Measurements from ENCODE around the gene TMEM259.
A peak's percentile ranks its signal among the peaks of the same experiment; 100 is the strongest.

The TMEM259 gene

DNA sequence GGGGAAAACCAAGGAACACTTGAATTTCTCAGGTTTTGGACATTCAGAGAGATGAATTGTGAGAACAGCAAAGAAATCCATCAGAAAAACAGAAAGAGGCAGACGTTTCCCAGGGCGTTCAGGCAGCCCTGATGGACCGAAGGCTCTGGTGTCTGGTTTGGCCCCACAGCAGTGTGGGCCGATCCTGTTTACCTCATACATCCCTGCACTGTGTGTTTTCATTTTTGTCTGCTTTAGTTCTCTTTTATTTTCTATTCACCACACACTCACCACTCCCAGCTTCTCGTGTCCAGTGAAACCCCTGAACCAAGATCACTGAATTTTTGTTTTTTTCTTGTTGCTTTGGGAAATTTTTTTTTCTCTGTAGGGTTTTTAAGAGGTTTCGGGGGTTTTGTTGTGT lies 48.6 kb downstream of the TMEM259 start:
- CTCF ChIA-PET = no interaction called here
- no peak overlapping the region for H3K27ac ChIP-seq
- no peak for DNase-seq (ENCODE audit: low spot score)
- POLR2A ChIA-PET (ENCODE audit: low non-redundant PET) = no interaction called here
- TF ChIP-seq, protein P1, sequence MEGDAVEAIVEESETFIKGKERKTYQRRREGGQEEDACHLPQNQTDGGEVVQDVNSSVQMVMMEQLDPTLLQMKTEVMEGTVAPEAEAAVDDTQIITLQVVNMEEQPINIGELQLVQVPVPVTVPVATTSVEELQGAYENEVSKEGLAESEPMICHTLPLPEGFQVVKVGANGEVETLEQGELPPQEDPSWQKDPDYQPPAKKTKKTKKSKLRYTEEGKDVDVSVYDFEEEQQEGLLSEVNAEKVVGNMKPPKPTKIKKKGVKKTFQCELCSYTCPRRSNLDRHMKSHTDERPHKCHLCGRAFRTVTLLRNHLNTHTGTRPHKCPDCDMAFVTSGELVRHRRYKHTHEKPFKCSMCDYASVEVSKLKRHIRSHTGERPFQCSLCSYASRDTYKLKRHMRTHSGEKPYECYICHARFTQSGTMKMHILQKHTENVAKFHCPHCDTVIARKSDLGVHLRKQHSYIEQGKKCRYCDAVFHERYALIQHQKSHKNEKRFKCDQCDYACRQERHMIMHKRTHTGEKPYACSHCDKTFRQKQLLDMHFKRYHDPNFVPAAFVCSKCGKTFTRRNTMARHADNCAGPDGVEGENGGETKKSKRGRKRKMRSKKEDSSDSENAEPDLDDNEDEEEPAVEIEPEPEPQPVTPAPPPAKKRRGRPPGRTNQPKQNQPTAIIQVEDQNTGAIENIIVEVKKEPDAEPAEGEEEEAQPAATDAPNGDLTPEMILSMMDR (conservative IDR thresholded peaks at IDR 0.05; ENCODE audit: low read depth) = no peak

DNA sequence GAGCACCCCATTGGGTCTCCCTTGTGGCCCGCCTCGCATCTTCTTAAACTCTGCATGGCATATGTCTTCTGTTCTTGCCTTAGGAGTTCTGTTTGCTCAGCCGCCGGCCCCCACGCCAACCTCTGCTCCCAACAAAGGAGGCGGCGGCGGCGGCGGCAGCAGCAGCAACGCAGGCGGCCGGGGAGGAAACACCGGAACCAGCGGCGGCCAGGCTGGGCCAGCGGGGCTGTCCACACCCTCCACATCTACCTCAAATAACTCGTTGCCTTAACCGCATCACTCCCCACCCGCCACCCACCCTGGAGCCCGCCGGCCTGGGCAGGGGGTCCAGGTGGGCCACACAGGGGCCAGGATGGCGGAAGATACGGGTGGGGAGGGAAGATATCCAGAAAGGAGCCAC lies 49.1 kb downstream of the TMEM259 start:
- POLR2A ChIA-PET (ENCODE audit: low non-redundant PET) = no interaction called here
- CTCF ChIA-PET = no interaction called here
- no peak overlapping the region for H3K27ac ChIP-seq
- DNase-seq (ENCODE audit: low spot score) = no peak
- TF ChIP-seq, protein P1 (conservative IDR thresholded peaks at IDR 0.05; ENCODE audit: low read depth) = no peak

DNA sequence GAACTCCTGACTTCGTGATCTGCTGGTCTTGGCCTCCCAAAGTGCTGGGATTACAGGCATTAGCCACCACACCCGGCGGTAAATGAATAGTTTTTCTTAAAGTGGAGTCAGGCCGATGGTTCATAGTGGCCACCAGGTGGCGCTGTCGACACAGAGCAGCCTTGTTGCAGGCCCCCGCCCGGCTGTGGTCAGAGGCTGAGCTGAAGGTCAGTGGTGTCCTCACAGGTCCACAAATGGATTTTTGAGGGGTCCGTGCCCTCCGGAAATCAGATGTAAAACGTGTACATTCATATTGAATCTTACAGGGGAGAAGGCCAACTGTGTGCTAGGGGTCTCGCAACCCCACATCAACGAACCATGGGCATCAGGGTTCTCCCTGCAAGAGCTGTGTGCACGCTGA lies 50.2 kb downstream of the TMEM259 start:
- POLR2A ChIA-PET (ENCODE audit: low non-redundant PET) = no interaction called here
- TF ChIP-seq, protein P1 (conservative IDR thresholded peaks at IDR 0.05; ENCODE audit: low read depth) = peak; percentile 51

DNA sequence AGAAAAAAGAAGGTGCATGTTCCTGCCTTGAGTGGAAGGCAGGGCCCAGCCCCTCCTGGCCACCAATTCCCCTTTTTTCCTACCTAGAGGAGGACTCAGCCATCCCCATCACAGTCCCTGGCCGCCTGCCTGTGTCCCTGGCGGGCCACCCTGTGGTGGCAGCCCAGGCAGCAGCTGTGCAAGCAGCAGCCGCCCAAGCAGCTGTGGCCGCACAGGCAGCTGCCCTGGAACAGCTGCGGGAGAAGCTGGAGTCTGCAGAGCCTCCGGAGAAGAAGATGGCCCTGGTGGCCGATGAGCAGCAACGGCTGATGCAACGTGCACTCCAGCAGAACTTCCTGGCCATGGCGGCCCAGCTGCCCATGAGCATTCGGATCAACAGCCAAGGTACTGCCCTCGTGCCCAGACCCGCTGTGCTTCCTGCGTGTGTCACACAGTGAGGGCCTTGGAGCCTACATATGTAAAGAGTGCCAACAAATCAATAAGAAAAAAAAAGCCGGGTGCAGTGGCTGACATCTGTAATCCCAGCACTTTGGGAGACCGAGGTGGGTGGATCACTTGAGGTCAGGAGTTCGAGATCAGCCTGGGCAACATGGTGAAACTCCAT lies 54.3 kb downstream of the TMEM259 start:
- ChIA-PET CTCF (no interaction called here), POLR2A (ENCODE audit: low non-redundant PET) (no interaction called here)
- DNase-seq (ENCODE audit: low spot score) = no peak
- no peak overlapping the region for H3K27ac ChIP-seq
- TF ChIP-seq, protein P1 (conservative IDR thresholded peaks at IDR 0.05; ENCODE audit: low read depth) = no peak

More for the DNA sequence above, 50.2 kb downstream of the TMEM259 start:
- no peak for DNase-seq (ENCODE audit: low spot score)
- no peak overlapping the region for H3K27ac ChIP-seq
- CTCF ChIA-PET = interaction anchor here (0.6 to 0.8 kb wide), 4 partner anchors 17 to 60 kb away, joined by 3 to 4 read pairs (median 3); no protein-coding TSS in a partner anchor

DNA sequence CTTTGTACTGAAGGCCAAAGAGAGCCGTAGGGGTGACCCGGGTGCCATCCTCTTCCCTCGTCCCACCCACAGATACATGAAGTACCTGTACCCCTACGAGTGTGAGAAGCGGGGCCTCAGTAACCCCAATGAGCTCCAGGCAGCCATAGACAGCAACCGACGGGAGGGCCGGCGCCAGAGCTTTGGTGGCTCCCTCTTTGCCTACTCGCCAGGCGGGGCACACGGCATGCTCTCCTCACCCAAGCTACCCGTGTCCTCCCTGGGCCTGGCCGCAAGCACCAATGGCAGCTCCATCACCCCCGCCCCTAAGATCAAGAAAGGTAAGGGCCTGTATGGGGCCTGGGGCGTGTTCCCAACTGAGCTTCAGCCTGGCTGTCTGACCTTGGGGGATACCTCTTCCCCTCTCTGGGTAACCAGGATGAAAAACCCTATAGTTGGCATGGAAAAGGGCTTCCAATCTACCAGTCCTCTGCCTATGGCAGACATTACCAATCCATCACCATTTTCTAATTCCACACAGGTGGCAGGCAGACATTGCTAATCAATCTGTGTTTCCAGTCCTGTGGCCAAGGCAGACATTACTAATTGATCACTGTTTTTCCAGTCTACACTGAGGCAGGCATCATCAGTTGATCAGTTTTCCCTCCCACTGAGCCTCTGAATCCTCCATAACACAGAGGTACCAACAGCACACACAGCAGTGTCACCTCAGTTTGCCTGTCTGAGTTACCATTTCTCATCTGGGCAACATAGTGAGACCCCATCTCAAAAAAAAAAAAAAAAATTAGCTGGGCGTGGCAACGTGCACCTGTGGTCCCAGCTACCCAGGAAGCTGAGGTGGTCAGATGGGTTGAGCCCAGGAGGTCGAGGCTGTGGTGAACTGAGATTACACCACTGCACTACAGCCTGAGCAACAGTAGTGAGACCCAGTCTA lies 55.9 kb downstream of the TMEM259 start:
- H3K27ac ChIP-seq = no peak overlapping the region
- no peak for DNase-seq (ENCODE audit: low spot score)
- POLR2A ChIA-PET (ENCODE audit: low non-redundant PET) = no interaction called here
- CTCF ChIA-PET = interaction anchor here (1.1 to 1.2 kb wide), 2 partner anchors 18 to 42 kb away, joined by 3 to 5 read pairs; no protein-coding TSS in a partner anchor
- TF ChIP-seq, protein P1 (conservative IDR thresholded peaks at IDR 0.05; ENCODE audit: low read depth) = no peak

DNA sequence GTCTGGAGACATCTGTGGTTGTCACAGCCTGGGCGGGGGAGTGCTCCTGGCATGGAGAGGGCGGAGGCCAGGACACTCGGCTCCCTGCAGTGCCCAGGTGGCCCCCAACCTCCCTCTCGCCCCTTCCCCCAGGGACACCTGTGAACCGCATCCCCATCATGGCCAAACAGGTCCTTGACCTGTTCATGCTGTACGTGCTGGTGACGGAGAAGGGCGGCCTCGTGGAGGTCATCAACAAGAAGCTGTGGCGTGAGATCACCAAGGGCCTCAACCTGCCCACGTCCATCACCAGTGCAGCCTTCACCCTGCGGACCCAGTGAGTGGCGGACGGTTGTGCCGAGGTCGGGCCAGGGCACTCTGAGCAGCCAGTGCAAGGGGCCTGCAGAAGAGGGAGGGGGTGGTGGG lies 56.8 kb downstream of the TMEM259 start:
- TF ChIP-seq, protein P1 (conservative IDR thresholded peaks at IDR 0.05; ENCODE audit: low read depth) = no peak
- CTCF ChIA-PET = no interaction called here
- POLR2A ChIA-PET (ENCODE audit: low non-redundant PET) = no interaction called here
- DNase-seq (ENCODE audit: low spot score) = no peak
- no peak overlapping the region for H3K27ac ChIP-seq

Data from RWPE1 (cell line).